HG03469 (cell line): ENCODE results near the gene GUF1.

Experiments used
- ATAC-seq: cut with Tn5 transposase; IDR thresholded peaks from one replicate; pipeline ENCODE4 v1.9.1; 2021; ENCODE audit warnings: mild to moderate bottlenecking, moderate library complexity, moderate number of reproducible peaks; ENCODE audit not compliant: unreplicated experiment

Gene GUF1, protein sequence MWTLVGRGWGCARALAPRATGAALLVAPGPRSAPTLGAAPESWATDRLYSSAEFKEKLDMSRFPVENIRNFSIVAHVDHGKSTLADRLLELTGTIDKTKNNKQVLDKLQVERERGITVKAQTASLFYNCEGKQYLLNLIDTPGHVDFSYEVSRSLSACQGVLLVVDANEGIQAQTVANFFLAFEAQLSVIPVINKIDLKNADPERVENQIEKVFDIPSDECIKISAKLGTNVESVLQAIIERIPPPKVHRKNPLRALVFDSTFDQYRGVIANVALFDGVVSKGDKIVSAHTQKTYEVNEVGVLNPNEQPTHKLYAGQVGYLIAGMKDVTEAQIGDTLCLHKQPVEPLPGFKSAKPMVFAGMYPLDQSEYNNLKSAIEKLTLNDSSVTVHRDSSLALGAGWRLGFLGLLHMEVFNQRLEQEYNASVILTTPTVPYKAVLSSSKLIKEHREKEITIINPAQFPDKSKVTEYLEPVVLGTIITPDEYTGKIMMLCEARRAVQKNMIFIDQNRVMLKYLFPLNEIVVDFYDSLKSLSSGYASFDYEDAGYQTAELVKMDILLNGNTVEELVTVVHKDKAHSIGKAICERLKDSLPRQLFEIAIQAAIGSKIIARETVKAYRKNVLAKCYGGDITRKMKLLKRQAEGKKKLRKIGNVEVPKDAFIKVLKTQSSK

DNA sequence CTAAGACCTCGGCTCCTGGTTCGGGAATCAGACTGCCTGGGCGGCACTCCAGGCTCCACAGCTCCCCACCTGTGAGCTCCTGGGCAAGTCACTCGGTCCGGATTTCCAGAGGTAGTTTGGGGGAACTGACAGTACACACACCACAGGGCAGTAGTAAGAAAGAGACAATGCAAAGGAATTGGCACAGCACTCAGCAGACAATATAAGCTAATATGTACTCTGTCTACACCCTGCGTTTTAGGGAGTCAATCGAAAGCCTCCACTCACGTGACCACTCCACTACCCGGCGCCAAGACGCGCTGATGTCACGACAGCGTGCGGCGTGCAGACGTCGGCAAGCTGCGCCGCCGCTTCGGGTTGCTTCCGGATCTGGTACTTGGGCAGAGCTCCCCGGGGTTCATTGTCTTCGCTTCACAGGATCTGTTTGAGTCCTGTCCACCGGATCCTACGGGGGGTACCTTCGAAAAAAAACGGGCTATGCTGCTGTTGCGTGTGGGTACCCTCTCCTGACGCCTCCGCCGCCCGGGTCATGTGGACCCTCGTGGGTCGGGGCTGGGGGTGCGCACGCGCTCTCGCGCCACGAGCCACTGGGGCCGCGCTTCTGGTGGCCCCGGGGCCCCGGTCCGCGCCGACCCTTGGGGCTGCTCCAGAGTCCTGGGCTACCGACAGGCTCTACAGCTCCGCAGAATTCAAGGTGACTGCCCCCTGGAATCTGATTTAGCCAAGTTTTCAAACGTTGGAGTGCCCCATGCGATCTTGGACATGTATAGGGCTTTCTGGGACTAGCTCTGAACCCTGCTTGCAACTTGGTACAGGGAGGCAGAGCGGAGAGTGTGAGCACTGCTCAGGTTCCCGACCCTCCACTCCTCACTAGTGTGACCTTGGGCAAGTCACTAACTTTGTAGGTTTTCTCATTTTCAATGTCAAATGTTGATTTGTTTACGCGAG lies at the start of gene GUF1:
GUF1 (plus strand) TSS at position 327 of the 948 bp plus-strand sequence; CDS start at position 530, 203 bp downstream.
- ATAC-seq = peak; percentile 95

DNA sequence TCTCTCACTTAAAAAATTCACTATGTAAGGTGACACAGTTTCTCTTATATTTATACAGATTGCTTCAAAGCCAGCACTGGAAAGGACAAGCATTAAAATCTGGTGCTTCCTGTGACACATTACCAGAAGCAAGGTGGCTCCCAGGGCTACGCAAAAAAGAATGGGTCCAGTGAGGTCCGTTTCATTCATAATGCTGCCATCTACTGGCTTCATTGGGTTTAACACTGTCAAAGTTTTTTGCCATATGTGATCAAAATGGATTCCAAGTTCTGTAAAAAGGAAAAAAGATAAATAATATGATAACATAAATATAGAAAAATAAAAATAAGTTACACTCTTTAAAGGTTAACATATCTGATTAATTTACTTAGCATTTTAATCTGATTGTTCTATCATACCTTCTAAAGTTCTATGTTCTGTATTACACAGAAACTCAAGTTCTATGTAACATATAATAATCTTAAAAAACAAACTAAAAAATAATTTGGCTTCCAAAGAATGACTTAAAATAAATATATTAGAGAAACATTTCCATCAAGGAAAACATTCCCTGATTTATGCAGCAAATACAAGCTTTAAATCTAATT lies 48.8 kb upstream of the GUF1 start:
- peak; percentile 90 for ATAC-seq

DNA sequence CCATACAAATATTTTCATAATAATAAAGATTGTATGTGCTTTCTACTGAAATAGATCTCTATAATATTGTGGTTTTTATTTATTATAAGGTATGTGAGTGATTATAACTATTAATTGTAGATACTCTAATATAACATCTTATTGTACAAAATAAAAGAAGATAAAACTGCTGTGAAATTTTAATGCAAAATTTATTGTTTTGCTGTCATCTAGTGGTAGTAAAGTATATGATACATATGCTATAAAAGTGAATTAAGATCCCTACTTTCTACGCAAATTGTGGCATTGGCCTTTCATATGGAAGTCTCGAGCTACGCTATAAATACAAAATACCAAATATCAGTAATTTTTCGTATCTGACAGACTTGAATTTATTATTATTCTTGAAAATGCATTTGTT lies 46.1 kb upstream of the GUF1 start:
- no peak for ATAC-seq

DNA sequence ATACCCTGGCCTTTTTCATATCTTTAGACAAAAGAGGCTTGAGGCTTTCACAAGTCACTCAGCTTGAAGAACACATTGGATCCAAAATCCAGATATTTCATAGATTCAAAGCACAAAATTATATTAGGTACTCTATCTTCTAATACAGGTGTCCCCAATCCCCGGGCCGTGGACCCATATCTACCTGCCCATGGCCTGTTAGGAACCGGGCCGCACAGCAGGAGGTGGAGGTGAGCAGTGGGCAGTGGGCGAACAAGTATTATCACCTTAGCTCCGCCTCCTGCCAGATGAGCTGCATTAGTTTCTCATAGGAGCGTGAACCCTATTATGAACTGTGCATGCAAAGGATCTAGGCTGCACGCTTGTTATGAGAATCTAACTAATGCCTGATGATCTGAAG lies 45.5 kb upstream of the GUF1 start:
- no peak for ATAC-seq

DNA sequence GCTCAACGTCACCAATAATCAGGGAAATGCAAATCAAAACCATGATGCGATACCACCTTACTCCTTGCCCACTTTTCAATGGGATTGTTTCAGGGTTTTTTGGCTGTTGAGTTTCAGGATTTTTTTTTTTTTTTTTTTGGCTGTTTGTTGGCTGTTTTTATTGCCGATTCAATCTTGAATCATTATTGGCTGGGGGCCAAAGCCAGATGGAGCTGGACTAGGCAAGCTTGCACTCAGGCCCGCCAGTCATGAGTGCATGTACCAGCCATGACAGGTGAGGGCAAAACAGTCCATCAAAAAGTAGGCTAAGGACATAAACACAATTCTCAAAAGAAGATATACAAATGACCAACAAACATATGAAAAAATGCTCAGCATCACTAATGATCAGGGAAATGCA lies 40.1 kb upstream of the GUF1 start:
- no peak for ATAC-seq

DNA sequence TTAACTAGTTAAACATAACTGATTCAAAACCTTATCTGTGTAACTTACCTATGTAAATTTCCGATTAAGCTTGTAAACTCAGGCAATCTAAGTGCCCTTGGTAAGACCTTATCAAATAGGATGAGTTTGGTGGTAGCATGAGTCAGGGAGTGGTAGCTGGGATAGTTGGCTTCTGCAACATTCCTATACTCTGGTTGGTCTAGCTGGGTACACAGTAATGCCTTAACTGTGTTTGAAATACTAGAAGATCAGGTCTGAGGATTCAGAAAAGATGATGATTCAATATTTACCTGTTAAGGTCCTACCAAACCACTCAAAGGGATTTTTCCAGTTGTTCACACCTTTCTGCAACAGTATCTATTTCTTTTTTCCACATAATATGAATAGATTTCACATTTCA lies 32.1 kb upstream of the GUF1 start:
- no peak for ATAC-seq

DNA sequence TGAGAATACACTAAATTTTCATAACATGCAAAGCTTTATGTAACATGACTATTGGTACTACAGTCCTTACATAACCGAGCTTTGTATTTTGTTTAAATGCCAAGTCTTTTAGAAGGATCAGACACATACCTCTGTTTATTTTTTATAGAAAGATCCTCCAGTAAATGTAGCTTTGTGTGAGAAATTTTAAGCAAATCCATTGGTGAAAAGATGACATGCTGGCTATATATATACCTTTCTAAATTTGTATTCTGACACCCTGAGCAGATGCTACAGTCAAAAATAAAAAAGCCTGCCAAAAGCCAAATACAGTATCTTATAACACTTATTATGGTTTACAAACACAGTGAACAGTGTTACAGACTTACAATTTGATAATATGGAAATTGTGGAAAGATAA lies 26.8 kb upstream of the GUF1 start, which contains the start of gene YIPF7:
YIPF7 (minus strand) TSS at position 201 of the 400 bp plus-strand sequence. CDS start 1,525 bp downstream, outside the sequence.
- no peak for ATAC-seq

DNA sequence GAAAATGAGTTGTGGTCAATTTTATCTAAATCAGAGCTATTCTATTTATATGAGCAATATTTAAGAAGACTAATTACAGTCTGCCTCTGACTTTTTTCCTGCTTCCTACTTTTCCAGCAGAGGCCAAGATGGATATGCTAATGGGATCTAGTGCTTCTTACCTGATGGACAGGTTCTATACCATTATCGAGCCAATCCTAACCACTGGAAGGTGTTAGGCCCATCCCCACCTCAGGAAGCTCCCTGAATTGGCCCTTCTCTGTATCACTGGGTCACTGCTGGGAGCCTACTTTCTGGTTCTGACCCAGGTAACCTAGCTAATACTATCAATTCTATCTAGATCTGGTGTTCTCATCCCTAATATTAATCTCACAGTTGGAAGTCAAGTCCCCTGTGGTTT lies 26.2 kb upstream of the GUF1 start:
- no peak for ATAC-seq

DNA sequence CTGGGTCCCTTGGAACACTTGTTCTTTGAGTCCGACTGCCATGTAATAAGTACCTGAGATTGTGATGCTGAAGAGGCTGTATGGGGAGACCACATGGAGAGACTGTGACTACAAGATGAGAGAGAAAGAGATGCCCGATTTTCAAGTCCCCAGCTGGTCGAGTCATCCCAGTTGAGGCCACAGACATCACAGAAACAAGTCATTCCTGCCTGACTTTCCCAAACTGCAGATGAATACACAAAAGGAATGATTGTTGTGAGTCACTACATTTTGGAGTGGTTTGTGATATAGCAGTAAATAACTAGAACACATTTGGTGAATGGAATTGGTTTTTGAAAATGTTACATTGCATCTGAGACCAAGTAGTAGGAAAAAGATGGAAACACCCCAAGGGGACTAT lies 17.8 kb upstream of the GUF1 start:
- ATAC-seq = no peak

DNA sequence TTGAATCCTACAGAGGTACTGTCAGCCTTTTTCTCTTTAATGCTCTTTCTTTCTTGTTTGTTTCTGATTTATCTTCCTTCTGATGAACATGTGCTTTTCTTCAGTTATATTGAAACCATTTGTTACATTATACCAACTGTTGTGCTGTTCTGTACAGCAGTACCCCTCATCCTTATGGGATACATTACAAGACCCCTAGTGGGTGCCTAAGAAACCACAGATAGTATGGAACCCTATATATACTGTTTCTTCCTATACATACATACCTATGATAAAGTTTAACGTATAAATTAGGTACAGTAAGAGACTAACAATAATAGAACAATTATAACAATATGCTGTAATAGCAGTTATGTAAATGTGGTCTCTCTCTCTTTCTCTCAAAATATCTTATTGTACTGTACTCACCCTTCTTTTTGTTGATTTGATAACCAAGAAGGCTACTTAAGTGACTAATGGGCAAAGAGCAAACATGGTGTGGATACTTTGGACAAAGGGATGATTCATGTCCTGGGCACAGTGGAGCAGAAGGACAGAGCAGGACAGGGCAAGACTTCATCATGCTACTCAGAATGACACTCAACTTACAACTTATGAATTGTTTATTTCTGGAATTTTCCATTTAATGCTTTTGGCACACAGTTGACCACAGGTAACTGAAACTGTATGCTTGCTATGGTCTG lies 16.1 kb upstream of the GUF1 start:
- no peak for ATAC-seq

DNA sequence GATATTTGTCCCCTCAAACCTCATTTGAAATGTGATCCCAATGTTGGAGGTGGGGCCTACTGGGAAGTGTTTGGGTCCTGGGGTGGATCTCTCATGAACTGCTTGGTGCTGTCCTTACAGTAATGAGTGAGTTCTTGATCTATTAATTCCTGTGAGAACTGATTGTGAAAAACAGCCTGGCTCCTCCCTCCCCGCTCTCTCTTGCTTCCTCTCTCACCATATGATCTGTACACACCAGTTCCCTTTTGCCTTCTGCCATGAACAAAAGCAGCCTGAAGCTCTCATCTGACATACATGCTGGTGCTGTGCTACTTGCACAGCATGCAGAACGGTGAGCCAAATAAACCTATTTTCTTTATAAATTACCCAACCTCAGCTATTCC lies 15.6 kb upstream of the GUF1 start:
- ATAC-seq = no peak

DNA sequence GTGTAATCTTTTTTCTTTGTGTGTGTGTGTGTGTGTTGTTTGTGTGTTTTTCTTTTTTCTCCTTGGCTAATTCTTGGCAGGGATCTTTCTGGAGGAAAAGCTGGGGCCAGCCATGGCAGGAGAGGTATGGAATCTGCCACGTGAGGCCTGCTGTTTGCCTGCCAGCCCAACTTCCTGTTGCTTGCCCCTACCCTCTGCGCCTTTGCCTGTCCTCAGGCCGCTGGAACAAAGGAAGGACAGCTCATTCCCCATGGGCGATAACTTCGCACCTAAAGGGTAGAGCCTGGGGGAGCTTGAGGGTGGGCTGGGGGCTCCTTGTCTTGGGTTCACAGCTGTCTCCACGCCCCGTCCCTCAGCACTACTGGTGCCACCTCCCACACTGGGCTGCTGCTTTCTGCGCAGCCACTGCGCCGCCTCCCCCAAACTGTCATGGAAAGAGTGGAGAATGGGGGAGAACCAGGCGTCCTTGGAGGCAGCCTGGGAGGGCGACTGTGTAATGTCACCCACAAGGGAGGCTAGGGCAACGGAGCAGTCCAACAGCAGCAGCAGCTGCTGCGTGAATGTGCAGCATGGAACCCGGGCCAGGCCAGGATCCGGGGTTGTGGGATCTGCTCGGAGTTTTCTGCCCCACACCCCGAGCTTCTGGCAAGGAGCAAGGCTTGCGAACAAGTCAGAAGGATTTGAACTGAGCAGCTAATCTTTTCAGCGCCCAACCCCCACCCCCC lies 14.5 kb upstream of the GUF1 start:
- no peak for ATAC-seq

DNA sequence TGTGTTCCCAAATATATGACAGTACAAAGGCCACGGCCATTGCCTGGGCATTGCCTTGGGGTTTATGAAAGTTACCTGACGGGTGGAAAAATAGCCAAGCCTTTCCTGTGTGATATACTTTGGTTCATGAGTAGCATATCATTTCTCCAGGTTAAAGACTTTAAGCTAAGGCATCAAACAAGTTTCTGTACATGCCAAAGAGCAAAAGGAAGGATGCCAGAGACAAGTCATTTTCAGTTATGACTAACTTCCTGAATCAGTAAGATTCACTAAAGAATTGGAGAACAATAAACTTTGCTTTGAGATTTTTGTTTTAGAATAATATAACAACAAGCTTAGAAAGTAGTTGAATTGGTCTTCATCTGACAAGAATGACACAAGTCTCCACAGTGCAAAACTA lies 9.7 kb upstream of the GUF1 start:
- ATAC-seq = no peak

DNA sequence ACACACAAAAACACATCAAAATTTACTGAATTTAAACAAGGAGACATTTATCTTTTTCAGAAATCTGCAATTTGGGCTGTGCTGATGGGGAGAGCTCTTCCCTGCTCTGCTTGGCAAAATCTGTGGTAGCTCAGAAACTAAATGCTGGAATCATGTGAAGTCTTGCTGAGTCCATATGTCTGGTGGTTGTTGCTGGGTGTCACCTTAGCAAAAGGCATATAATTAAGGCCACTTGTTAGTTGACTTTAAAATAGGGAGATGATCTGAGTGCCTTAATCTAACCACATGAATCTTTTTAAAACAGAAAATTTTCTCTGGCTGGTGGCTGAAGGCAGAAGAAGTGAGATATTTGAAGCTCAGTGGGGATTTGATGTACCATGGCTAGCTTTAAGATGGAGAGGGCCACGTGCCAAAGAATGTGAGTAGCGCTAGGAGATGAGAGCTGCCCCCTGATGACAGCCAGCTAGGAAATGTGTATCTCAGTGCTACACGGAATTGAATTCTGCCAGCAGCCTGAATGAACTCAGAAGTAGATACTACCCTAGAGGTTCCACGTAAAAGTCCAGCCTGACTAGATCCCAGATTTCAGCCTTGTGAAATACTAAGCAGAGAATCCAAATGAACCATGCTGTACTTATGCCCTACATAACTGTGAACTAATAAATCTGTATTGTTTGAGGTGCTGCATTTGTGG lies 7.6 kb upstream of the GUF1 start:
- no peak for ATAC-seq

DNA sequence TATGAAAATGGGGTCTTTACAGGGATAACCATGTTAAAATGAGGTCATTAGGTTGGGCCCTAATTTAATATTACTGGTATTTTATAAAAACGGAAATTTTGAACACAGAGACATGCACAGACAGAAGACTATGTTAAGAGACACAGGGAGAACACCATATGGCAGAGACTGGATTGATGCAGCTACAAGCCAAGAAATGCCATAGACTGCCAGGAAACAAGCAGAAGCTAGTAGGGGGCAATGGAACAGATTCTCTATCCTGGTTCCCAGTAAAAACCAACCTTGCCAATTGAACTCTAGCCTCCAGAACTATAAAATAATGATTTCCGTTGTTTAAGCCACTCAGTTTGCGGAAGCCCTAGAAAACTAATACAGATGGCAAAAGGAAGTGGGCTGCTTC lies 6.6 kb upstream of the GUF1 start:
- ATAC-seq = no peak

DNA sequence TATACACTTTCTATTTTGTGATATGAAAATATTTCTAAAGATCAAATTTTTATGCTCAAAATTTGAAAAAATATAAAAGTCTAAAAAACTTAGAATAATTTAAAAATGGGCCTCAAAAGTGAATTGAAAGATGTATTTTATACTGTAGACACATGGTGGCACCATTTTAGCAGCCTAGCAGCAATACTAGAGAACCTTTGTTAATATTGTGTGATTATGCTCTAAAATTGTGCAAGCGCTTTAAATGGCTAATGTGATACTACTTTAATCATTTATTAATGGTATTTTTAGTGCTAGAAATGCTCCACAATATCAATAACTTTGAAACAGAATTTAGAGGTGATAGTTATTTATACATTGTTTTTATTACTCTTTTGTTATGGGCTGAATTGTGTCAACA lies 3.7 kb upstream of the GUF1 start:
- ATAC-seq = no peak

DNA sequence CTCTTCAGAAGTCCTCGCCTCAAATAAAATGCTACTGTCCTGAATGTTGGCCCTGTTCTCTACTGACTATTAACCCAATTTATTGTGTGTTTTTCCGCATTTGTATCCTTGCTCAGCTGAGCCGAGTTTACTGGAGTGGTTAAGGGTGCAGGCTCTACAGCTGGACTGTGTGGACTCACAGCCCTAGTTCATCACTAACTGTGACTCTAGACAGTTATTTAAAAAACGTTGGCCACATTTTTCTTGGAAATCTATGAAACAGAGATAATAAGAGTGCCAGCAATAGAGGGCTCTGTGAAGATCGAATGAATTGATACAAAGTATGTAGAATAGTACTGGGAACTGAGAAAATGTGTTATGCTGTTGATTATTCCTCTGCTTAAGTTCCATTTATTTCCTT lies 2.9 kb upstream of the GUF1 start:
- ATAC-seq = no peak

DNA sequence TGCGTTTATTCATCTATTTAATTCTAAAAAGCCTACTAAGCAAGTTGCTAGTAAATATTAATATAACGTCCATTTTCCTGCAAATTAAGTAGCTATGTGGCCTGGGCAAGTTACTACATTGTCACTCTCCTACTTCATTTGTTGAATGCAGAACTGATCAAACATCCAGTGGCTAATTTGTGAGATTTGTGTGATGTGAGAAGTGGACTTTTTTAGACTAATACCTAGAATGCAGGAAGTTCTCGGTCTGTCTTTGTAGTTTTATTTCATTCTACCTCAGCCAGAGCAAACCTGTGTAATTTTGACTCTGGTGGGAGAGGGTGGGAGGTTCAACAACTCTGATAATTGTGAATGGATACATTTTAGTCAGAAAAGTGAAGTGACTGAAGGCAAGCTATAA lies 840 bp downstream of the GUF1 start:
- no peak for ATAC-seq

DNA sequence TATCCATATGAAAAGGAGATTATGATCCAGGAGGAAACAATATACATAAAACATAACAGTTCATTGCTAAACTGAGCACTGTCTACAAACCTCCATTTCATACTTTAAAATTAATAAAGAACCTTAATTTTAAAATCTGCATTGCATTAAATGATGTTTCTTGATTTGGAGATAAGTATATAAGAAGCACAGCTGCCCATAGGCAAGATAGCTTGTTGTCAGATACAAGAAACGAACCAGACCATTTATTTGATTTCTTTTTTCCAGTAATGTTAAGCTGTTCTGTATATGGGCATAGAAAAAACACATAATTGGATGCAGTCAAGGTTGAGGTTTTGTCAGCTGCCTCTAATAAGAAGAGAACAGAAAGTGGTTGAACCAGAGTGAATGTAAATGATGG lies 6.4 kb downstream of the GUF1 start:
- ATAC-seq = no peak
